ENCODE results near the gene ATP6V0C.

The ATP6V0C gene

GRCh38 chr16:2472488-2472864 is 41.3 kb upstream of the ATP6V0C start:
- DNase-seq (ENCODE audit: low read depth) = no peak
- TF ChIP-seq, protein P1, sequence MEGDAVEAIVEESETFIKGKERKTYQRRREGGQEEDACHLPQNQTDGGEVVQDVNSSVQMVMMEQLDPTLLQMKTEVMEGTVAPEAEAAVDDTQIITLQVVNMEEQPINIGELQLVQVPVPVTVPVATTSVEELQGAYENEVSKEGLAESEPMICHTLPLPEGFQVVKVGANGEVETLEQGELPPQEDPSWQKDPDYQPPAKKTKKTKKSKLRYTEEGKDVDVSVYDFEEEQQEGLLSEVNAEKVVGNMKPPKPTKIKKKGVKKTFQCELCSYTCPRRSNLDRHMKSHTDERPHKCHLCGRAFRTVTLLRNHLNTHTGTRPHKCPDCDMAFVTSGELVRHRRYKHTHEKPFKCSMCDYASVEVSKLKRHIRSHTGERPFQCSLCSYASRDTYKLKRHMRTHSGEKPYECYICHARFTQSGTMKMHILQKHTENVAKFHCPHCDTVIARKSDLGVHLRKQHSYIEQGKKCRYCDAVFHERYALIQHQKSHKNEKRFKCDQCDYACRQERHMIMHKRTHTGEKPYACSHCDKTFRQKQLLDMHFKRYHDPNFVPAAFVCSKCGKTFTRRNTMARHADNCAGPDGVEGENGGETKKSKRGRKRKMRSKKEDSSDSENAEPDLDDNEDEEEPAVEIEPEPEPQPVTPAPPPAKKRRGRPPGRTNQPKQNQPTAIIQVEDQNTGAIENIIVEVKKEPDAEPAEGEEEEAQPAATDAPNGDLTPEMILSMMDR (conservative IDR thresholded peaks at IDR 0.05; ENCODE audit: low read depth, low read length) = no peak
- no peak overlapping the region for H3K4me3 ChIP-seq (ENCODE audit: low read length)

DNA sequence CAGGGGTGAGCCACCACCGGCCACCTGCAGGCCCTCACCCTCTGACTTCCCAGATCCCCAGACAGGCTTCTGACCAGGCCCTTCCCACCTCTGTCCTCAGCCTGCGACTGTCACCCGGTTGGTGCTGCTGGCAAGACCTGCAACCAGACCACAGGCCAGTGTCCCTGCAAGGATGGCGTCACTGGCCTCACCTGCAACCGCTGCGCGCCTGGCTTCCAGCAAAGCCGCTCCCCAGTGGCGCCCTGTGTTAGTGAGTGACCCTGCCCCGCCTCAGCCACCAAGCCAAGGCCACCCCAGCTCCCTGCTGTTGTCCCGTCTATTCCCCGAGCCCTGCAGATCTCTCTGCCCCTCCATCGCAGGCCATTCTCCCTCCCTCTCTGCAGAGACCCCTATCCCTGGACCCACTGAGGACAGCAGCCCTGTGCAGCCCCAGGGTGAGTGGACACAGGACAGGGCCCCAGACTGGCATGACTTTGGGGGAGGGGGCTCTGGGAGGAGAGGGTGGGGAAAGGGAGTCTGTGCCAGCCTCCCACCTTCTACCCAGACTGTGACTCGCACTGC is 40.8 kb upstream of the ATP6V0C start:
- no peak for DNase-seq (ENCODE audit: low read depth)
- H3K4me3 ChIP-seq (ENCODE audit: low read length) = no peak overlapping the region
- TF ChIP-seq, protein P1 (conservative IDR thresholded peaks at IDR 0.05; ENCODE audit: low read depth, low read length) = no peak

DNA sequence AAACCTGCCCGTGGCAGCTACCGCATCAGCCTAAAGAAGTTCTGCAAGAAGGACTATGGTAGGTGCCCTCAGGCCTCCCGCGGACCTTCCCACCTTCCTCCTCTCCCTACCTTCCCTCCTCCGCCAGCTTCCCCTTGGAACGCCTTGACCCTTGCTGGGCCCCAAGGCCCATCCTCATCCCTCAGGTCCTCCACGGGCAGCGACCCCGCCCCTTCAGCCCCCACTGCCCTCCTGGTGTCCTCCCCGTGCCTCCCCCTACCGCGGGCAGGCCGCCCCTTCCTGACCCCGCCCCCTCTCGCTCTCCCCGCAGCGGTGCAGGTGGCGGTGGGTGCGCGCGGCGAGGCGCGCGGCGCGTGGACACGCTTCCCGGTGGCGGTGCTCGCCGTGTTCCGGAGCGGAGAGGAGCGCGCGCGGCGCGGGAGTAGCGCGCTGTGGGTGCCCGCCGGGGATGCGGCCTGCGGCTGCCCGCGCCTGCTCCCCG is 40.3 kb upstream of the ATP6V0C start:
- DNase-seq (ENCODE audit: low read depth) = no peak
- H3K4me3 ChIP-seq (ENCODE audit: low read length) = no peak overlapping the region

DNA sequence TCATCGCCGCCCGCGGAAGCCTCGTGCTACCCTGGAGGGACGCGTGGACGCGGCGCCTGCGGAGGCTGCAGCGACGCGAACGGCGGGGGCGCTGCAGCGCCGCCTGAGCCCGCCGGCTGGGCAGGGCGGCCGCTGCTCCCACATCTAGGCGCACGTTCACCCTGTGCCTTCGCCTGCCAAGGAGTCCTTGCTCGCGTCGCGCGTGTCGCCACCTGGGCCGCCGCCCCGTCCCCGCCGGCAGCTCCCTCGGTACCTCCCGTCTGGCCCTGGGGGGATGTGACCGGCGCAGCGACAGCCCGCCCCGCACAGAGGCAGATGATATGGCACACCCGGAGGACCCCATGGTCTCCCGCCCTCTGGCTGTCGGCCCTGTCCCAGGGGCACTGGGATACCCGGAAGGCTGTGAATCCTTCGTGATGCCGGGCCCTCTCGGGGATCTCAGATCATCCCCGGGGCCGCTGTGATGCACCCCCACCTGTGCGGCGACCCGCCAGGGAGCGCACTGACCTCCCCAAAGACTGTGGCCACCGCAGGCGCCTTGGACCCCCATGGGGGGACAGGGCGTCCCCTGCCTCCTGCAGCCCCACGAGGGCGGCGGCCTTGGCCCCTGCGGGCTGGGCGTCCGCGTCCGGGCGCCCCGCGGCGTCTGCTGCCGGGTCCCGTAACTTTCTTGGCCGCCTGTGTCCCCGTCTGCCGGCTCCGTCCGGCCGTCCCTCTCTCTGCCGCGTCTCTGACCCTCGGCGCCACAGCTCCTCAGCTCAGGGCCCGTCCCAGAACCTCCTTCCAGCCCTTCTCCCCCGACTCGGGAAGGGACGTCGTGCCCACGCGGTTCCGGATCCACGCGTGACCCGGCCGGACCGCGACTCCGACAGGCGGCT is 39.5 kb upstream of the ATP6V0C start:
- H3K4me3 ChIP-seq (ENCODE audit: low read length) = peak overlapping the region; percentile 58
- TF ChIP-seq, protein P1 (conservative IDR thresholded peaks at IDR 0.05; ENCODE audit: low read depth, low read length) = no peak
- no peak for DNase-seq (ENCODE audit: low read depth)

More for the DNA sequence above, 40.3 kb upstream of the ATP6V0C start:
- TF ChIP-seq, protein P1 (conservative IDR thresholded peaks at IDR 0.05; ENCODE audit: low read depth, low read length) = no peak

GRCh38 chr16:2474877-2475412 is 38.8 kb upstream of the ATP6V0C start, which contains the start of gene TBC1D24:
TSS of gene TBC1D24 (plus strand) at chr16:2475127. CDS start at chr16:2496149, 21,022 bp downstream.
- DNase-seq (ENCODE audit: low read depth) = no peak
- H3K4me3 ChIP-seq (ENCODE audit: low read length) = peak within 1 kb of the TSS; percentile 58
- TF ChIP-seq, protein P1 (conservative IDR thresholded peaks at IDR 0.05; ENCODE audit: low read depth, low read length) = no peak

GRCh38 chr16:2475413-2476344 is 38.1 kb upstream of the ATP6V0C start:
- no peak for DNase-seq (ENCODE audit: low read depth)
- TF ChIP-seq, protein P1 (conservative IDR thresholded peaks at IDR 0.05; ENCODE audit: low read depth, low read length) = no peak
- peak overlapping the region; percentile 48 for H3K4me3 ChIP-seq (ENCODE audit: low read length)
